ENCODE data around the gene PCSK6.

DNA sequence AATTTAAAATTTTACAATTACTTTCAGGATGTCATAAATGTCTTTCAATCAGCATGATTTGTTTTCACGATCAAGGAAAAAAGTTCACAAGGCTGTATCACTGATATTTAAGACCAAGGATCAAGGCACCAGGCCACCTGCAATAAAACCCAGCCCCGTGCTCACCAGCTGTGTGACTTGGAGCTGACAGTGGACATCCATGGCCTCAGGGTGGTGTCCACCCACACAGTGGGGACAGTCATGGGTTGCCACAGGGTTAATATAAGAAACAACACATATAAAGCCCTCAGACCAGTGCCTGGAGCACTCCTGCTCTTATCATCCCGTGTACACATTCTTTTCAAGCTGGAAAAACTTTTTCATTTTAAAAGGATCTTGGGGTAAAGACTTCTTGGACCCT, 56.5 kb downstream of the PCSK6 start:
- TF ChIP-seq POLR2A (IDR thresholded peaks at IDR 0.05; ENCODE audit: low read length) (no peak), GATA1 (IDR thresholded peaks at IDR 0.05; ENCODE audit: low read depth, low read length) (no peak)

All from erythroblast (primary cell).